Mucosa of descending colon (tissue), 3 donors: ENCODE measurements around the gene TNFRSF9. TPM values are rescaled to one million over a fixed set of nuclear protein-coding genes. Genes with fewer than 3 reads are reported as not detected.

Experiments used
- ATAC-seq: fragments of 200-7000 bp; cut with Tn5 transposase; one replicate; pipeline ENCODE4 v1.9.1; 2020; ENCODE audit warnings: mild to moderate bottlenecking, moderate library complexity
- DNase-seq, 3 donors: peaks; one replicate each; pipeline ENCODE4 v3.0.0-alpha.2; 2020
- H3K36me3 ChIP-seq: fragments of 200-600 bp; one replicate; pipeline ENCODE4 v1.8.0; 2021; ENCODE audit warnings: low read depth, mild to moderate bottlenecking
- H3K4me1 ChIP-seq: fragments of 200-600 bp; one replicate; pipeline ENCODE4 v1.8.0; 2021; ENCODE audit warnings: low read depth, mild to moderate bottlenecking
- H3K4me3 ChIP-seq: fragments of 200-600 bp; one replicate; pipeline ENCODE4 v1.8.0; 2021; ENCODE audit warnings: mild to moderate bottlenecking
- H3K9me3 ChIP-seq: fragments of 200-600 bp; one replicate; pipeline ENCODE4 v1.8.0; 2021; ENCODE audit warnings: mild to moderate bottlenecking
- CTCF ChIP-seq: fragments of 200-600 bp; IDR thresholded peaks from one replicate; pipeline ENCODE4 v1.8.0; 2022; ENCODE audit warnings: antibody characterized with exemption, mild to moderate bottlenecking
- intact Hi-C, 2 donors: fragments of 100-400 bp; cut with DNase I in 1 of 2; cut with micrococcal nuclease in 1 of 2; formaldehyde crosslinking; loops; one replicate each; pipeline versions ENCODE4 v1.11.0 to v1.11.1; 2022; cut with DNase I, micrococcal nuclease
- total RNA-seq, 3 donors: library from RNA; stranded (reverse); fragmentation: NEBNext Ultra II Directional in 2 of 3; extraction: Animal tissue kit (Norgen Biotek cat#: 25700) in 2 of 3; gene quantifications; one replicate each; pipeline versions ENCODE4 v1.2.1 to v1.2.4, GENCODE V29; 2021 to 2023
- donor health status: DM: no; HTN: no; CAD: no; lungs with moderate emphysema.
- donor health status: DM: no; HTN: no; CAD: no.
- donor health status: DM: no; HTN: yes; CAD: no.

The TNFRSF9 gene
- total RNA-seq, 3 donors from 2014 or later: 0.19 to 0.51 (median 0.35) TPM

- ATAC-seq (no peak), DNase-seq (no peak)
- H3K9me3 ChIP-seq: peaks cover 5% of the 10 kb centered on the region
- no peak overlapping the region for H3K4me3 ChIP-seq
- H3K4me1 ChIP-seq: no peaks in the 10 kb centered on the region
- intact Hi-C loops: no loop called here
- no peak for TF ChIP-seq CTCF
- no peaks in the 10 kb centered on the region for H3K36me3 ChIP-seq
Observed at GRCh38 chr1:7873801-7874795, 66.5 kb downstream of the TNFRSF9 start.

- no peaks in the 10 kb centered on the region for H3K36me3 ChIP-seq
- H3K4me3 ChIP-seq: no peak overlapping the region
- no peak for TF ChIP-seq CTCF
- DNase-seq: no peak
- no peaks in the 10 kb centered on the region for H3K9me3 ChIP-seq
- no peak for ATAC-seq
- intact Hi-C loops: no loop called here
- H3K4me1 ChIP-seq: no peaks in the 10 kb centered on the region
Observed at GRCh38 chr1:7871136-7871535, 69.5 kb downstream of the TNFRSF9 start.

GRCh38 chr1:7869136-7869920 lies 71.3 kb downstream of the TNFRSF9 start:
- Histone ChIP-seq H3K4me1 (no peaks in the 10 kb centered on the region), H3K36me3 (no peaks in the 10 kb centered on the region), H3K4me3 (no peak overlapping the region), H3K9me3 (no peaks in the 10 kb centered on the region)
- ATAC-seq (no peak), DNase-seq (no peak)
- intact Hi-C loops: no loop called here
- no peak for TF ChIP-seq CTCF

DNA sequence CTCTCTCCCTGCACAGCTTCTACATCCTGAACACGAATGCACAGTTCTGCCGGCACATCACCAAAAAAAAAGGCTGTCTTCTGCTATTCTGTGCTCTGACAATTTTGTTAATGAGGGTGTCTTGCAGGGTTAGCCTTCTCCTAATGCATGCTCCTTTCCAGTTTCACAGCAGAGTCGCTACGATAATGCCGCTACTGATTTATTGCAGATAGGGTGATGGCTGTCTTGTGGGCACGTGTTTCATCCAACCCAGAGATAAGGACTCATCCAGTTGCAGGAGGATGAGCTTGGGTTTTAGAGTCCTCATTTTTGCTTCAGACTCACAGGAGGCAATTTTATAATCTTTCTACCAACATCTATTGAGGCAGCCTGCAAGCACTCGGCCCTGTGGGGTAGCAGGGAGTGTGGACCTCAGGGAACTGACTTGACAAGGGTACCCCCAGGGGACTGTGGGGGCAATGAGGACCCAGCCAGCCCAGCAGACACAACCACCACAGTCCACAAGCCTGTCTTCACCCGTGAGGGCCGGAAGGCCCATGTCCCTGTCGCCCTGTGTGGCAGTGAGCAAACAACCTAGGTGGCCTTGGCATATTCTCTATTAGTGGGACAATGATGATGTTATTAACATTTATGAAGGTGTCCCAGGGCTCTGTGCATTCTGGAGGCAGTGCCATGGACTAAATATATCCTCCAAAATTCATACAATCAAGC lies 72.4 kb downstream of the TNFRSF9 start:
- no peak for TF ChIP-seq CTCF
- DNase-seq (no peak), ATAC-seq (no peak)
- Histone ChIP-seq H3K9me3 (no peaks in the 10 kb centered on the region), H3K36me3 (no peaks in the 10 kb centered on the region), H3K4me1 (no peaks in the 10 kb centered on the region), H3K4me3 (no peak overlapping the region)
- intact Hi-C loops: no loop called here

DNA sequence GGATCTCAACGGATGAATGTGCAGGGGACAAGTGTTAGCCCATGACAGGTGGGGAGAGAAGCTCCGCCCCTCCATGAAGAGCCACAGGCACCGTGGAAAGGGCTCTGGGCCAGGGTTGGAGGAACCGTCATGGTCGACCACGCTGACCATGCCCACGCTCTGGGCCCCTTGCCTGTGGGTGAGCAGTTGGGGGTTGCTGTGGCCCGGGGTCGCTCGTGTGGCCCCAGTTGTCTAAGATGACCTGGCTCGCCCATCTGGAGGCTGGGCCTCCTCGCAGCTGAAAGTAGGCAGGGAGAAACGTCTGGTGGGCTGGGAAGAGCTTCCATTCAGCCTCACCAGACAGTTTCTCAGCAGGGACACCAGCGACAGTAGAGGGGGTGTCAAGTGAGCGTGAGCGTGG lies 74.7 kb downstream of the TNFRSF9 start:
- DNase-seq (no peak), ATAC-seq (no peak)
- H3K9me3 ChIP-seq: no peaks in the 10 kb centered on the region
- no peak overlapping the region for H3K4me3 ChIP-seq
- no peak for TF ChIP-seq CTCF
- no peaks in the 10 kb centered on the region for H3K4me1 ChIP-seq
- H3K36me3 ChIP-seq: no peaks in the 10 kb centered on the region
- intact Hi-C loops: no loop called here
